Sciatic nerve (tissue), 2 donors: ENCODE data around the gene EFCAB11. TPM values are rescaled to one million over a fixed set of nuclear protein-coding genes. Genes with fewer than 3 reads are reported as not detected.

Source experiments
- ATAC-seq: fragments of 200-7000 bp; cut with Tn5 transposase; one replicate; pipeline ENCODE4 v1.9.1; 2020; ENCODE audit warnings: mild to moderate bottlenecking, moderate library complexity
- DNase-seq: peaks from one replicate; pipeline ENCODE4 v3.0.0-alpha.2; 2020; ENCODE audit warnings: low spot score
- intact Hi-C: fragments of 100-400 bp; cut with DNase I; formaldehyde crosslinking; loops from one replicate; pipeline ENCODE4 v1.14.2; 2022
- total RNA-seq: library from RNA; stranded (reverse); fragmentation: NEBNext Ultra II Directional; extraction: Animal tissue kit (Norgen Biotek cat#: 25700); gene quantifications from one replicate; pipeline ENCODE4 v1.2.1, GENCODE V29; 2021
- donor health status: DM: no; HTN: no; CAD: no.
- donor health status: DM: no; HTN: no; CAD: no.

EFCAB11 gene
- total RNA-seq, 1 donor from 2014 or later, result 7.4 TPM

DNA sequence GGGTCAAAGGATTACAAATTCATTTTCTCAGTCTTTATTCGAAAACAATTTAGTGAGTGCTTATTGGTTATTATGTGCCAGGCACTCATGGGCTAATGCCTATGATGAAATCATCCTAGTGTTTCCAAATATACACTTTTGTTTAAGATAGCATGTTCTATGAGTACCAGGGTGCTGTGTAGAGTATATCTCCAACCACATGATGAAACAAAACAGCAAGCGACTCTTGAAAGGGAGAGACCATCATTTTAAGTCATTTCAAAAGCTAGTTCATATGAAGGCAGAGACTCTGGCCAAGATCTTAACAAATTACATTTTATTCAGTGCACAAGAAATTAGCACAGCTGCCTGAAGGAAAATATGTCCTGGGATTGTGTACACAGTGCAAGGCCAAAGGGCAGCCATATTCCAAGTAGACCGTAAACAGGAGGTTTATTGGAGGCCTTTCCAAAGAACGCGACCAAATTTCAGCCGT is 204.2 kb downstream of the EFCAB11 start:
- DNase-seq (no peak), ATAC-seq (peak; percentile 45)
- intact Hi-C loops, result no loop called here

DNA sequence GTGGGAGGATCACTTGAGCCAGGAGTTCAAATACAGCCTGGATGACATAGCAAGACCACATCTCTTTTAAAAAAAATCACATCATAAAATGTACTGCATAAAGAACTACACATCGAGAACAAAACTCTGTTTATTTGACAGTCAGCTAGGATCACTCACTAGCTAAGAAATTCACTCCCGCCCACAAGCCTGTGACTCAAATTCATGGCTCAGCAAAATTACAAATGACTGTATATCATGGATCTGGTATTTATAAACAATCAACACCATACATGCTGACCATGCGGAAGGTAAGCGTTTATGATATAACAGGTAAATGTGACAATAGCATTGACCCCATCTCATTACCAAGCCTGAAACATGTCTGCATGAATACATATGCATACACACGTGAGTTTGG is 206.5 kb downstream of the EFCAB11 start:
- no peak for DNase-seq
- intact Hi-C loops, result no loop called here
- ATAC-seq, result no peak

DNA sequence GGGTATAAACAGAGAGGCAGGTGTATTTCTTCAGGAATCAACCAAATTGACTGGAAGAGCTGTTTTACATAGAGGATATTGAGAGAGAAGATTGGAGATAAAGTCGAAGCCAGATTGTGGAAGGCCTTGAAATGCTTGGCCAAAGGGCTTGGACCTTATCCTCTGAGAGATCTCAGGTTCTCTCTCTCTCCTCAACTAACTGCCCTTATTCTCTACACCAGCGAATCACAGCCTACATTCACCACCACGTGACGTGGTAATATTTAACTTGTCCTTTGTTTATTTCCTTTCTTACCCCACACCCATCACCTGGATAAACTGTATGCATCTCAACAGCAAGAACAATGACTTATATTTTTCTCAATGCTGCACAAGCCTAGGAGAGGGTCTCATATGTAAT is 207.4 kb downstream of the EFCAB11 start:
- intact Hi-C loops, result no loop called here
- DNase-seq (no peak), ATAC-seq (no peak)

DNA sequence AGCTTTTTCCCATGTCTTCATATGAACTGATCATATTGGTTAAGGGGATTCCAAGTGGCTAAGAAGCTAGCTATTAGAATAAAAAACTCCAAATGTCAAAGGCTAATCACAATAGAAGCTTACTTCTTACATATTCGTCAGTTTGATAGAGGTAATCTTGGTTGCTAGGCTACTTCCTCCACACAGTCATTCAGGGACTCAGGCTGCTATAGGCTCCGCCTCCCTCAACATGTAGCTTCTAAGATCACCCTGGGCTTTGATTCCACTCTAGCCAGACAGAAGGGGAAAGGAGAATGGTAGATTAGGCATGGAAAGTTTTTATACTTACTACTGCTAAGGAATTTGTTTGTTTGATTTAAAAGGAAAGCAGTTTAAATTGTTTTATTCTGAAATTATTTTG is 207.9 kb downstream of the EFCAB11 start:
- no peak for ATAC-seq
- intact Hi-C loops, result no loop called here
- DNase-seq, result no peak

DNA sequence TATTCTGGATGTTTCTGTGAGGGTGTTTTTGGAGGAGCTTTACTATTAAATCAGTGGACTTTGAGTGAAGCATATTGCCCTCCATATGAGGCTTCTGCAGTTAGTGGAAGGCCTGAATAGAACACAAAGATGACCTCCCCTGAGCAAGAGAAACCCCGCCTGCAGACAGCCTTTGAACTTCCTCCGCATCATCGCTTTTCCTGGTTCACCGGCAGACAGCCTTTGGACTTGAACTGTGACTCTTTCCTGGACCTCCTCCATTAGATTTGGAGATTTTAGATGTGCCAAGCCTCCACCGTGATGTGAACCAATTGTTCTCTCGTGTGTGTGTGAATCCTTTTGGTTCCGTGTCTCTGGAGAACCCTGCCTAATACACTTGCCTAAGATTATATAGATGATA is 208.4 kb downstream of the EFCAB11 start:
- intact Hi-C loops, result no loop called here
- ATAC-seq, result no peak
- no peak for DNase-seq

Other genes starting within 250 kb of the EFCAB11 start
- gene TDP1, start 1.2 kb upstream of the EFCAB11 start, total RNA-seq, result 12.7 TPM
- gene KCNK13, start 107.3 kb upstream of the EFCAB11 start, total RNA-seq, result 0.53 TPM